HepG2 (cell line): ENCODE data around the gene PRDX5. TPM values are rescaled to one million over a fixed set of nuclear protein-coding genes. Genes with fewer than 3 reads are reported as not detected.

ENCODE experiments used
- ATAC-seq: fragments of 200-7000 bp; cut with Tn5 transposase; 3 replicates; pipeline ENCODE4 v1.9.1; 2020; ENCODE audit warnings: mild to moderate bottlenecking, moderate library complexity
- BruUV-seq: library from RNA; stranded (reverse); fragments of 400-500 nt; replicated peaks from 2 replicates; lab custom pipeline; 2021; lab: Mats Ljungman, UMichigan
- CTCF ChIA-PET: fragments of 300-600 bp; formaldehyde crosslinking; extraction: SDS; loops from one replicate; lab custom pipeline; 2021; ENCODE audit warnings: low total read pairs, inconsistent platforms, low intra/inter-chr PET ratio; lab: Yijun Ruan, JAX
- POLR2A ChIA-PET: fragments of 350-600 bp; sonication (Branson Sonifier 250); formaldehyde crosslinking; loops from one replicate; lab custom pipeline; 2020; ENCODE audit warnings: antibody characterized with exemption, inconsistent platforms; lab: Yijun Ruan, JAX
- DNase-seq: peaks from one replicate; pipeline ENCODE4 v3.0.0-alpha.2; 2015; ENCODE audit warnings: low spot score
- FAIRE-seq: peaks from 3 replicates; lab custom pipeline; 2011; peaks lifted over from hg19 to GRCh38; lab: Jason Lieb, UNC
- H2AFZ ChIP-seq: one replicate; pipeline ENCODE4 v1.6.1; 2011; ENCODE audit warnings: low read length, inconsistent platforms
- H3K27ac ChIP-seq: fragments of 300-600 bp; 3 replicates; pipeline ENCODE4 v1.8.0; 2011; ENCODE audit warnings: mixed run types, mild to moderate bottlenecking, mixed read lengths, low read length, inconsistent platforms; ENCODE audit not compliant: insufficient read depth; ENCODE audit errors: extremely low read length
- H3K27me3 ChIP-seq, 2 experiments: fragments of 200-600 bp in 1 of 2; 2 replicates in 1 of 2; 3 replicates in 1 of 2; pipeline versions ENCODE4 v1.6.0 to v1.8.0; 2011; ENCODE audit warnings: low read length in 2 of 2, mild to moderate bottlenecking in 2 of 2, moderate library complexity in 2 of 2, inconsistent platforms in 1 of 2; ENCODE audit not compliant: insufficient read depth in 2 of 2, control insufficient read depth in 1 of 2
- H3K36me3 ChIP-seq, 2 experiments: fragments of 200-600 bp in 1 of 2; replicated peaks in 1 of 2; 2 replicates in 1 of 2; 3 replicates in 1 of 2; pipeline versions ENCODE4 v1.5.1 to v1.8.0; 2011; ENCODE audit warnings: low read length in 2 of 2, inconsistent platforms in 1 of 2; ENCODE audit not compliant: insufficient read depth in 2 of 2, control insufficient read depth in 1 of 2
- H3K4me1 ChIP-seq: 2 replicates; pipeline ENCODE4 v1.5.1; 2012; ENCODE audit warnings: low read length, inconsistent platforms; ENCODE audit not compliant: insufficient read depth
- H3K4me2 ChIP-seq: 2 replicates; pipeline ENCODE4 v1.6.0; 2011; ENCODE audit warnings: low read depth, low read length, inconsistent platforms
- H3K4me3 ChIP-seq, 3 experiments: fragments of 200-600 bp in 1 of 3; sonication (generic), shearing (Covaris generic) in 1 of 3; replicated peaks in 1 of 3; 2 replicates each; pipeline ENCODE4 v1.5.1; 2011 to 2016; ENCODE audit warnings: low read length in 3 of 3, inconsistent platforms in 2 of 3, low read depth in 2 of 3, mild to moderate bottlenecking in 2 of 3, control low read depth in 1 of 3, mixed read lengths in 1 of 3; ENCODE audit not compliant: insufficient read depth in 1 of 3
- H3K79me2 ChIP-seq: one replicate; pipeline ENCODE4 v1.6.1; 2011; ENCODE audit warnings: low read length, inconsistent platforms; ENCODE audit not compliant: insufficient read depth
- H3K9ac ChIP-seq: 2 replicates; pipeline ENCODE4 v1.6.0; 2011; ENCODE audit warnings: mild to moderate bottlenecking, low read depth, low read length, inconsistent platforms; ENCODE audit not compliant: insufficient read depth
- H3K9me3 ChIP-seq: 2 replicates; pipeline ENCODE4 v1.5.1; 2012; ENCODE audit warnings: mild to moderate bottlenecking, low read length
- H4K20me1 ChIP-seq: 2 replicates; pipeline ENCODE4 v1.6.0; 2011; ENCODE audit warnings: inconsistent platforms, mild to moderate bottlenecking, low read length, moderate library complexity; ENCODE audit not compliant: insufficient read depth
- ATF7-NPFF ChIP-seq: sonication (generic); formaldehyde crosslinking; IDR thresholded peaks from 2 replicates; pipeline ENCODE4 v1.8.1; 2023; ENCODE audit warnings: mild to moderate bottlenecking, low read depth, missing genetic modification reagents, moderate library complexity
- CAMTA2 ChIP-seq: sonication (generic); formaldehyde crosslinking; IDR thresholded peaks from 2 replicates; pipeline ENCODE4 v1.4.0; 2020; ENCODE audit warnings: mild to moderate bottlenecking, missing genetic modification reagents, borderline replicate concordance
- GABPA ChIP-seq, 2 experiments: IDR thresholded peaks; 2 replicates each; pipeline ENCODE4 v1.6.1; 2011 to 2016; ENCODE audit warnings: low read depth in 2 of 2, low read length in 1 of 2, missing biosample characterization in 1 of 2, missing genetic modification characterization in 1 of 2
- IRF2 ChIP-seq: IDR thresholded peaks from 2 replicates; pipeline ENCODE4 v1.6.1; 2018; ENCODE audit warnings: missing genetic modification reagents, missing compliant biosample characterization
- KDM4B ChIP-seq: sonication (generic); formaldehyde crosslinking; IDR thresholded peaks from 2 replicates; pipeline ENCODE4 v1.4.0; 2020; ENCODE audit warnings: missing genetic modification reagents
- NR2F2 ChIP-seq: IDR thresholded peaks from 2 replicates; pipeline ENCODE4 v1.6.1; 2012; ENCODE audit warnings: low read depth, inconsistent platforms, borderline replicate concordance
- SIN3A ChIP-seq: IDR thresholded peaks from 2 replicates; pipeline ENCODE4 v1.6.1; 2011; ENCODE audit warnings: low read depth, mild to moderate bottlenecking, control low read depth, low read length, borderline replicate concordance
- ZNF644 ChIP-seq: IDR thresholded peaks from 2 replicates; pipeline ENCODE4 v1.6.1; 2016; ENCODE audit warnings: low read depth
- ZNF772 ChIP-seq: sonication (generic); formaldehyde crosslinking; IDR thresholded peaks from 2 replicates; pipeline ENCODE4 v1.5.0; 2020; ENCODE audit warnings: mild to moderate bottlenecking, missing genetic modification reagents
- WGBS: methylation state at CpG from one replicate; pipeline ENCODE4 v1.1.6; 2017; ENCODE audit warnings: low lambda C conversion rate; 5-methylcytosine and 5-hydroxymethylcytosine counted together
- in situ Hi-C: cut with HindIII; loops from 2 replicates; pipeline ENCODE4 v1.10.0; 2017; ENCODE audit warnings: low pct_unique_long_range_greater_than_20kb; ENCODE audit not compliant: extremely low pct_ligation_motif_present
- intact Hi-C: fragments of 100-400 bp; cut with micrococcal nuclease; formaldehyde crosslinking; loops from one replicate; pipeline ENCODE4 v1.10.0; 2022; ENCODE audit not compliant: unreplicated experiment
- polyA plus RNA-seq, 8 experiments: library from polyadenylated mRNA; depleted of rRNA in 3 of 8; stranded (reverse) in 7 of 8; unstranded in 1 of 8; fragments of >200 nt; fragmentation: Illumina TruSeq in 4 of 8; extraction: Trizol in 4 of 8; gene quantifications; 2 replicates each; pipeline versions ENCODE4 v1.2.1 to v1.2.3, GENCODE V29; 2011 to 2016; ENCODE audit warnings: low read depth in 4 of 8, missing spikeins in 1 of 8, mixed read lengths in 1 of 8; ENCODE audit not compliant: insufficient read depth in 1 of 8
- total RNA-seq, 5 experiments: library from RNA; depleted of rRNA; stranded (reverse); fragments of >200 nt; fragmentation: Illumina TruSeq; extraction: Trizol; gene quantifications; 2 replicates each; pipeline ENCODE4 v1.2.3, GENCODE V29; 2016; ENCODE audit warnings: low read depth in 1 of 5
- TF ChIP-seq, protein P1 (sequence below): sonication (generic); formaldehyde crosslinking; IDR thresholded peaks from 2 replicates; pipeline ENCODE4 v1.8.1; 2023; ENCODE audit warnings: mild to moderate bottlenecking, missing genetic modification reagents
- TF ChIP-seq, protein P2 (sequence below): sonication (generic); formaldehyde crosslinking; IDR thresholded peaks from 2 replicates; pipeline ENCODE4 v1.8.0; 2022; ENCODE audit warnings: mild to moderate bottlenecking, missing genetic modification reagents; ENCODE audit not compliant: insufficient replicate concordance

Gene PRDX5
- total and polyA plus RNA-seq, 2 of the 13 experiments (the other 11 are each of a cell fraction or from before 2014, with no cell fraction given), result 215 to 311 TPM

GRCh38 chr11:64284962-64285884, 32.7 kb upstream of the PRDX5 start, which contains the start of gene GPR137:
TSS of gene GPR137 (plus strand) at chr11:64285848. CDS start at chr11:64286525, 677 bp downstream.
- peaks cover 0 to 2% of the 10 kb centered on the region in 2 experiments; a peak in 2 of 5 replicates for H3K27me3 ChIP-seq
- no peaks in the 10 kb centered on the region for H4K20me1 ChIP-seq
- peak within 1 kb of the TSS; percentile 97 for H3K4me2 ChIP-seq
- H3K36me3 ChIP-seq, result no peaks in the 10 kb centered on the region
- no peak for FAIRE-seq
- intact Hi-C loops (loop anchor here (2.0 kb wide), 1 partner anchor 14 kb away; no protein-coding TSS in a partner anchor), in situ Hi-C loops (no loop called here)
- no peaks in the 10 kb centered on the region for H3K79me2 ChIP-seq
- ChIA-PET POLR2A (interaction anchor here (0.7 to 4.6 kb wide), 8 partner anchors 14 to 100 kb away, joined by 3 to 48 read pairs (median 4); partner anchors contain the start of genes ESRRA, FKBP2, PRDX5 and STIP1), CTCF (no interaction called here)
- peaks cover 28% of the 10 kb centered on the region; the same call in 1 of the 2 replicates for H3K4me1 ChIP-seq
- DNase-seq, result peak; percentile 50
- peak; percentile 57 for ATAC-seq
- no peak within 1 kb of the TSS for H2AFZ ChIP-seq
- peak within 1 kb of the TSS; percentile 79 for H3K9ac ChIP-seq
- H3K27ac ChIP-seq, result peak within 1 kb of the TSS; percentile 79
- TSS peak; percentile 75 for BruUV-seq
- no peaks in the 10 kb centered on the region for H3K9me3 ChIP-seq
- WGBS, result 4% methylated on average over 5 of the region's 102 CpGs
- H3K4me3 ChIP-seq, result peak within 1 kb of the TSS; percentile 69 to 97 (median 83)
- TF ChIP-seq ATF7-NPFF (CRISPR knock-in tag) (no peak), KDM4B (CRISPR knock-in tag) (no peak), GABPA (IDR thresholded peaks at IDR 0.05; ENCODE audit: low read depth, low read length) (peak; percentile 45), GABPA (CRISPR knock-in tag; IDR thresholded peaks at IDR 0.05; ENCODE audit: low read depth) (peak; percentile 70; the same call in 1 of the 2 replicates), CAMTA2 (0 out of 2 replicates have a peak, but pooled peaks have one; percentile 11), SIN3A (peak; percentile 53; the same call in 1 of the 2 replicates), ZNF772 (CRISPR knock-in tag) (peak; percentile 54; the same call in 1 of the 2 replicates), ZNF644 (CRISPR knock-in tag) (no peak), NR2F2 (no peak), IRF2 (CRISPR knock-in tag) (no peak)
- TF ChIP-seq, protein P1, sequence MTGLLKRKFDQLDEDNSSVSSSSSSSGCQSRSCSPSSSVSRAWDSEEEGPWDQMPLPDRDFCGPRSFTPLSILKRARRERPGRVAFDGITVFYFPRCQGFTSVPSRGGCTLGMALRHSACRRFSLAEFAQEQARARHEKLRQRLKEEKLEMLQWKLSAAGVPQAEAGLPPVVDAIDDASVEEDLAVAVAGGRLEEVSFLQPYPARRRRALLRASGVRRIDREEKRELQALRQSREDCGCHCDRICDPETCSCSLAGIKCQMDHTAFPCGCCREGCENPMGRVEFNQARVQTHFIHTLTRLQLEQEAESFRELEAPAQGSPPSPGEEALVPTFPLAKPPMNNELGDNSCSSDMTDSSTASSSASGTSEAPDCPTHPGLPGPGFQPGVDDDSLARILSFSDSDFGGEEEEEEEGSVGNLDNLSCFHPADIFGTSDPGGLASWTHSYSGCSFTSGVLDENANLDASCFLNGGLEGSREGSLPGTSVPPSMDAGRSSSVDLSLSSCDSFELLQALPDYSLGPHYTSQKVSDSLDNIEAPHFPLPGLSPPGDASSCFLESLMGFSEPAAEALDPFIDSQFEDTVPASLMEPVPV (CRISPR knock-in tag), result no peak
- TF ChIP-seq, protein P2, sequence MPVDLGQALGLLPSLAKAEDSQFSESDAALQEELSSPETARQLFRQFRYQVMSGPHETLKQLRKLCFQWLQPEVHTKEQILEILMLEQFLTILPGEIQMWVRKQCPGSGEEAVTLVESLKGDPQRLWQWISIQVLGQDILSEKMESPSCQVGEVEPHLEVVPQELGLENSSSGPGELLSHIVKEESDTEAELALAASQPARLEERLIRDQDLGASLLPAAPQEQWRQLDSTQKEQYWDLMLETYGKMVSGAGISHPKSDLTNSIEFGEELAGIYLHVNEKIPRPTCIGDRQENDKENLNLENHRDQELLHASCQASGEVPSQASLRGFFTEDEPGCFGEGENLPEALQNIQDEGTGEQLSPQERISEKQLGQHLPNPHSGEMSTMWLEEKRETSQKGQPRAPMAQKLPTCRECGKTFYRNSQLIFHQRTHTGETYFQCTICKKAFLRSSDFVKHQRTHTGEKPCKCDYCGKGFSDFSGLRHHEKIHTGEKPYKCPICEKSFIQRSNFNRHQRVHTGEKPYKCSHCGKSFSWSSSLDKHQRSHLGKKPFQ (CRISPR knock-in tag), result no peak
